ENCODE data around the gene CUBN. TPM values are rescaled to one million over a fixed set of nuclear protein-coding genes. Genes with fewer than 3 reads are reported as not detected.

Gene CUBN
- total RNA-seq, 3 donors from 2014 or later = 0.31 to 1.9 (median 0.38) TPM

GRCh38 chr10:16816830-16817124 is 312.8 kb downstream of the CUBN start:
- ATAC-seq (no peak), DNase-seq (peak in 1 of 3 donors; percentile 43)
- intact Hi-C loops (cut with DNase I, micrococcal nuclease) = no loop called here
- H3K36me3 ChIP-seq (ENCODE audit: low read depth) = peaks cover 4% of the 10 kb centered on the region
- peak overlapping the region; percentile 44 for H3K4me3 ChIP-seq
- TF ChIP-seq CTCF (IDR thresholded peaks at IDR 0.05) = no peak
- H3K4me1 ChIP-seq (ENCODE audit: low read depth) = peaks cover 8% of the 10 kb centered on the region
- H3K9me3 ChIP-seq = no peaks in the 10 kb centered on the region

GRCh38 chr10:16816171-16816570 is 313.4 kb downstream of the CUBN start:
- ATAC-seq (no peak), DNase-seq (no peak)
- Histone ChIP-seq H3K36me3 (ENCODE audit: low read depth) (peaks cover 4% of the 10 kb centered on the region), H3K9me3 (no peaks in the 10 kb centered on the region), H3K4me3 (no peak overlapping the region), H3K4me1 (ENCODE audit: low read depth) (peaks cover 8% of the 10 kb centered on the region)
- no peak for TF ChIP-seq CTCF (IDR thresholded peaks at IDR 0.05)
- intact Hi-C loops (cut with DNase I, micrococcal nuclease) = no loop called here

- intact Hi-C loops (cut with DNase I, micrococcal nuclease) = no loop called here
- Histone ChIP-seq H3K36me3 (ENCODE audit: low read depth) (peaks cover 4% of the 10 kb centered on the region), H3K9me3 (no peaks in the 10 kb centered on the region), H3K4me3 (no peak overlapping the region), H3K4me1 (ENCODE audit: low read depth) (peaks cover 10% of the 10 kb centered on the region)
- ATAC-seq (no peak), DNase-seq (no peak)
- TF ChIP-seq CTCF (IDR thresholded peaks at IDR 0.05) = no peak
Observed at GRCh38 chr10:16814012-16814411, 315.6 kb downstream of the CUBN start.

- TF ChIP-seq CTCF (IDR thresholded peaks at IDR 0.05) = no peak
- H3K4me1 ChIP-seq (ENCODE audit: low read depth) = peaks cover 10% of the 10 kb centered on the region
- ATAC-seq = no peak
Observed at GRCh38 chr10:16812676-16813075, 316.9 kb downstream of the CUBN start.

GRCh38 chr10:16811765-16812164 is 317.8 kb downstream of the CUBN start:
- DNase-seq (no peak), ATAC-seq (no peak)
- no peaks in the 10 kb centered on the region for H3K9me3 ChIP-seq
- H3K4me1 ChIP-seq (ENCODE audit: low read depth) = peaks cover 10% of the 10 kb centered on the region
- TF ChIP-seq CTCF (IDR thresholded peaks at IDR 0.05) = no peak
- no peaks in the 10 kb centered on the region for H3K36me3 ChIP-seq (ENCODE audit: low read depth)
- intact Hi-C loops (cut with DNase I, micrococcal nuclease) = no loop called here
- H3K4me3 ChIP-seq = no peak overlapping the region

More at GRCh38 chr10:16812676-16813075, 316.9 kb downstream of the CUBN start:
- Histone ChIP-seq H3K4me3 (no peak overlapping the region), H3K9me3 (no peaks in the 10 kb centered on the region), H3K36me3 (ENCODE audit: low read depth) (peaks cover 4% of the 10 kb centered on the region)
- no peak for DNase-seq
- intact Hi-C loops (cut with DNase I, micrococcal nuclease) = no loop called here

- Histone ChIP-seq H3K4me1 (ENCODE audit: low read depth) (peaks cover 6% of the 10 kb centered on the region), H3K36me3 (ENCODE audit: low read depth) (no peaks in the 10 kb centered on the region), H3K9me3 (no peaks in the 10 kb centered on the region), H3K4me3 (no peak overlapping the region)
- intact Hi-C loops (cut with DNase I, micrococcal nuclease) = no loop called here
- DNase-seq = no peak
- TF ChIP-seq CTCF (IDR thresholded peaks at IDR 0.05) = no peak
- ATAC-seq = no peak
Observed at GRCh38 chr10:16811292-16811691, 318.3 kb downstream of the CUBN start.

All from mucosa of descending colon (tissue), 3 donors.